GOT3 (cell line): Measurements from ENCODE around the gene ACTN1.

Source experiments
- DNase-seq: peaks from one replicate; lab custom pipeline; 2025; ENCODE audit warnings: mixed read lengths; lab: John Stamatoyannopoulos, UW

The ACTN1 gene

DNA sequence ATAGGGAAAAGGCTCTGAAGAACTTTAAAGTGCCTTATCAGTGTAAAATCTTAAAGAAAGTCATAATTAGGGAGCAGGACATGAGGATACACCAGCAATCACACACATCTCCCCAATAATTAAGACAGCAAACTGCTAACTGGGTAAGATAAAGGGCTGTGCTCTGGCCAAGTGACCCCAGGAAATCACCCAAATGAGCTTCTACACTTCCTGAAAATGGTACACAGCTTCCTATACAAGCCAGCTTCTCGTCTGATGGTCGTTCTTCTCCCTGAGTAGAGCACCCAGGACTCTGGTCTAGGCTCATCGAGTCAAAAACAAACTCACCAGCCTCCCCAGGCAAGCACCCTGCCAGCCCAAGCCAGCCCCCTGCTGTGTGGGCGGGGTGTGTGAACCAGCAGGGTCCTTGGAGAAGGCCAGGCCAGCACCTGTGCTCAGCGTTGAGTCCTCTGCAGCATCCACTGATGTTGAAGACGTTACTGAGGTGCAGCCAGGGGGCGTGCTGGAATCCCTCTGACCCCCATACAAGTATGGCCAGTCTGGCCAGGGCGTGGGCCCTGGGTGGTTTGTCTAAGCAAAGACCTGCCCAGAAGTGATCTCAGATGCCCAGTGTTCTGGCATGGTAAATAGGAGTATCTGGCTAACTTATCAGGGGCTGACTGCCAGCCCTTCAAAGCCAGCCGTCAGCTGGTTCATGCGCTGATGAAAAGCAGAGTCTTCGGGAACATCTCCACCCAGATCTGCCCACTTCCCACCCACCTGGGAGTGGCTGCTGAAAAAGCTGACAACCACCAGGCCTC lies 41.4 kb downstream of the ACTN1 start:
- no peak for DNase-seq

DNA sequence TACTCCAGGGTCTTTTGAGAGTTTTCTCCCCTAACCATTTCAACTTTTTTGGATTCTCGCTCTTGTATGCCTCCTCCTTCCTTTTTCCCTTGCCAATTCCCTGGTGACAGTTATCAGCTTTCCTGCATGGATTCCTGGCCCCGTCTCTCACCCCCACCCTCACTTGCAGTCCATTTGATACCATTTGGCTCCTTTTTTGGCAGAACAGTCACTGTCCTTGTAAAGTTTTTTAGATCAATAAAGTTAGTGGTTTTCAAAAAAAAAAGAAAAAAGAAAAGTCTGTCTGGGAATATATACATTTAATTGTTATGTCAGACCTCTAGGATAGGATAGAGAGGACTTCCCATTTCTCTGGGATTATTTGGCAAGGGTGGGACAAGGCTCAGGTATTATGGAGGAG lies 42.1 kb downstream of the ACTN1 start:
- no peak for DNase-seq

DNA sequence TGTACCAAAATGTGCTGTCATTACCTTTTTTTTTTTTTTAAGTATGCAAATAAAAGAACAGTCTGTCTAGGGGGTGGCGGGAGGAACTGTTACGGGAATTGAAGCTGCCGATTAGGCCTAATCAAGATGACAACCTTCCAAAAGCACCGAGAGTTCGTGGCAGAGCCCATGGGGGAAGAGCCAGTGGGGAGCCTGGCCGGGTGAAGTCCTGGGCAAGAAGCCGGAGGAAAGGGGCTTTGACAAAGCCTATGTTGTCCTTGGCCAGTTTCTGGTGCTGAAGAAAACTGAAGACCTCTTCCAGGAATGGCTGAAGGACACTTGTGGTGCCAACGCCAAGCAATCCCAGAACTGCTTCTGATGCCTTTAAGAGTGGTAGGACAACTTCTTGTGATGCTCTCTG lies 42.6 kb downstream of the ACTN1 start:
- DNase-seq: no peak

DNA sequence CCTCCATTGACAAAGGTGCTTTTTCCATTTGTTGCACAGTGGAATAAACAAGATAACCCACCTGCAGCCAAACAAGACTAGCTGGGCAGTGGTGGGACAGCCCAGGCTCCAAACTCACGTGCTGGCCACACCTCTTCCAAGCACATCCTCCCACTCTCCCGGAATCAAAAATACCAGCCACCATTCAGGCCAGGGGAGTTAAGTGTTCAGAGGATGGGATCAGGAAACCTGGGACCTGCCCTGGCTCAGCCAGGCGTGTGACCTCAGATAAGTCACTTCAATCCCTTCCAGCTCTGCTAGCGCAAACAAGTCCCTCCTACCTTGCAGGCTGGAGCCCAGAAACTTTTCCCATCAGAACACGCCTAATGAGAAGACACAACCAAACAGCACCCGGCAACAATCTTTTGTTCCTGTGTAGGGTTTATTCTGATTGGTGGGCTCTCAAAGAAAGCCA lies 43.3 kb downstream of the ACTN1 start:
- DNase-seq: no peak

DNA sequence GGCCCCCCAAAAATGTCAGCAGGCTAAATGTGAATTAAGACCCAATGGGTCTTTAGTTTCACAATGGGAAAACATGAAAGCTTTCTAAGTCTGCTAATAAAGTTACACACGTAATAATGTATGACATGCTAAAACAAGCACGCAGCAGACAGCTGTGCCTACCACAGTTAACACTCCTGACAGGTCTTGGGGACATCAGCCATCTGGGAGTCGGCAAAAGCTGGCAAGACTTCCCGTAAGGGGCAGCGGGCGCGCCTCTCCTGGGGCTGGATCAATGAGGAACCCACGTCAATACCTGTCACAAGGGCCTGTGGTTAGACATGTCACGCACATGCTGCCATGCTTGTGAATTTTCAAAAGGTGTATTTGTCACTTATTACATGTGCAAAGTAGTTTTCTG lies 45.0 kb downstream of the ACTN1 start:
- no peak for DNase-seq

DNA sequence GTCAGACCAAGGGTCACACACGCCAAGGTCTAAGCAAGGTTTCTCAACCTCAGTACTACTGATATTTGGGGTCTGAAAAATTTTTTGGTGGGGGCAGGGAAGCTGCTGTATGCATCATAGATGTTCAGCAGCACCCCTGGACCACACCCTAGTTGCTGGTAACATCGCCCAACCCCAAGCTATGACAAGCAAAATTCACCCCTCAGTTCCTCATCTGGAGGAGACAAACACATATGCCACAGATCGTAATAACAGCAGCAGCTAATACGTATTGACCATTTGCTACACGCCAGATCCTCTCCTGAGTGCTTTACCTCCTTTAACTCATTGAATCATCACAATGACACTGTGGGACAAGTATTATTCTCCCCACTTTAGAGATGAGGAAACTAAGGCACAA lies 46.4 kb downstream of the ACTN1 start:
- no peak for DNase-seq

DNA sequence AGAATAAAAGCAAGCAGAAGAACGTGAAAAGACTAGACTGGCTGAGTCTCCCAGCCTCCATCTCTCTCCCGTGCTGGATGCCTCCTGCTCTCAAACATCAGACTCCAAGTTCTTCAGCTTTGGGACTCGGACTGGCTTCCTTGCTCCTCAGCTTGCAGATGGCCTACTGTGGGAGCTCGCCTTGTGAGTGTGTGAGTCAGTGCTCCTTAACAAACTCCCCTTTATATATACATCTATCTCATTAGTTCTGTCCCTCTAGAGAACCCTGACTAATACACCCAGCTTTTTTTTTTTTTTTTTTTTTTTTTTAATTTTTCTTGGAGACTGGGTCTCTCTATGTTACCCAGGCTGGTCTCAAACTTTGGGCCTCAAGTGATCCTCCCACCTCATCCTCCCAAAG lies 46.9 kb downstream of the ACTN1 start:
- DNase-seq: no peak

DNA sequence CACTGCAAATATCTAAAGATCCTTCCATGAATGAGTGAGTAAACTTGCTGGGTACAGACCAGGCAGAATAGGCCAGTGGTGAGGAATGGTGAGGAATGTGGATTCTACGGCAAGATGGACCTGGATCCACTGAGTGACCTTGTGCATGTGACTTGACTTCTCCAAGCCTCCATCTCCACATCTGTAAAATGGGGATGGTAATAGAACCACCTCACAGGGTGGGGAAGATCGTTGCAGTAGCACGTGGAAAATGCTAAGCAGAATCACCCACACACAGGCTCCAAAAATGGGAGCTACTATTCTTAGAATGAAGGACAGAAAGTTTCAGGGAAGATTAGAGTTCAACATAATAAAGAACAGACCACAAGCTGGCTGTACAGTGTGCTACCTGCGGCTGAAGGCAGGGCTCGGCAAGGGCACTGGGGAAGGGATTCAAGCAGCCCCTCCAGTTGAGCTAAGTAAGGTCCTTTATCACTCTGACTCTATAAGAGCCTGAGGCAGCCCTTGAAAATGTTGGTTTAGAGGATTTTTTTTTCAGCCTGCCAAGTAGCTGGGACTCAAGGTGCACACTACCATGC lies 47.5 kb downstream of the ACTN1 start:
- DNase-seq: no peak

DNA sequence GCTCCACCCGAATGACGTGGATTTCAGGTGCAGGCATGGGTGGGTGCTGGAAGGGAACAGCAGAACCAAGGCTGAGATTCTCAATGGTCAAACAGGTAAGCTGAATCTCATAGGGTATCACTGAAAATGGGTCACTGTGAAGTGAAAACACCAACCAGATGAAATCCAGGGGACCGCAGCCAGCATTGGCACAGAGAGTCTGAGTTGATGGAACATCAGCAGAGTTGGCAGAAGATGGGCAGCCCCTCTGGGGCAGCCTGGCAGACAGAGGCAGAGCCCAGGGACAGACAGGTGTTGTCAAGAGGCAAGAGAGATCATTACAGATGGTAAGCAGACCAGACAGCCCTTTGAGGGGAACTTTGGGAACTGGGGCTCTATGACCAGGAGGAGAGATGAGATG lies 48.0 kb downstream of the ACTN1 start:
- DNase-seq: no peak

DNA sequence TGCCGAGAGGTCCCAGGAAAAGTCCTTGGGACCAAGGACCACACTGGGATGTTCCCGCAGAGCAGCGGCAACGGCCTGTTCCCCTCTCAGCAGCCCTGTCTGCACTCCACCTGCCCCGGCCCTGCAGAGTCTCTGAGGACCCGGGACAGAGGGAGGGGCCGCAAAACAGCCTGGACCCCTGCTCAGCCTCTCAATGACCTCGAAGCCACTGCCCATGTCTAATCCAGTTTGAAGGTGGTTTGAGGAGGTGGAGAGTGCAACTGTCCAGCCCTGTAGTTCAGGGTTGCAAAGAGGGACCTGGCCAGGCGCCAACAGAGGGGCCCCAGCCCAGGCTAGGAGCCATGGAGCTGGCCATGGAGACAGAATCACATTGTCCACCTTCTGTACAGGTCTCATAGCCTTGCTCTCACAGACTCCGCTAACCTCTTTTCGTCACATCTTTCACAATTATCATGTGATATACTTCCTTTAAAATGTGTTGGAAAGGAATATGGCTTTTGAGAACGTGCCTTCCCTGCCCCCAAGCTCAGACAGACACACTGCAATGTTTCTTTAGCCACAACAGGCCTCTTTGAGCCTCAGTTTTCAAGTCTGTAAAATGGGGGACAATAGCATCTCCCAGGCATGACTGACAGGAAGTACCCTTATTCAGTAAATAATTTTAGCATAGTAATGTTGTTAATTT lies 49.3 kb downstream of the ACTN1 start:
- DNase-seq: no peak

DNA sequence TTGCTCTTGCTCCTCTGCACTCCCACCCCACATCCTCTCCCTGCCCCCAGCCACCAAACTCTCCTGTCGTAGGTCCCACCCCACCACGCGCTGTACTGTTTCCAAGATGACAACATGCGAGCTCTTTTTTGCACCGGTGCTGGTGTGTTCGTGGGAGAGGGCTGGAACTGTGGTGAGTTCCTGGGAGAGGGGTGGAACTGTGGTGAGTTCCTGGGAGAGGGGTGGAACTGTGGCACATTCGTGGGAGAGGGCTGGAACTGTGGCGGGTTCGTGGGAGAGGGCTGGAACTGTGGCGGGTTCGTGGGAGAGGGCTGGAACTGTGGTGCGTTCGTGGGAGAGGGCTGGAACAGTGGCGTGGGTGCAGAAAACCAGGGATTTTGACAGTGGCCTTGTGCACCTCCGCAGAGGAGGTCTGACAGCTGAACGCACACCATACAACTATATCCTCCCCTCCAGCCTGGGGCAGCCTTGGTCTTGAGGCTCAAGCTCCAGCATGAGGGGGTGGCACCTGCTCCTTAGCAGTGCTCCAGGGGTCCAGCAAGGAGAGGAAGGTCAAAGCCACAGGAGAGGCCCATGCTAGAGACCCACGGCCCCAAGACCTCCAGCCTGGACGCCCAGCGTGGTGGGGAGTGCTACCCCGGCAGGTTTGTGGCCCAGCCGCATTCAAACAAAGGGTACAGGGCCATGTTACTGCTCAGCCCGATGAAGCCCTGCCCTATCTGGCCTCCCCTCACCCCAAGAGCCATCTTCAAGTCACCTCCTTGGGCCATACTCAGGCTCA lies 50.1 kb downstream of the ACTN1 start:
- no peak for DNase-seq

DNA sequence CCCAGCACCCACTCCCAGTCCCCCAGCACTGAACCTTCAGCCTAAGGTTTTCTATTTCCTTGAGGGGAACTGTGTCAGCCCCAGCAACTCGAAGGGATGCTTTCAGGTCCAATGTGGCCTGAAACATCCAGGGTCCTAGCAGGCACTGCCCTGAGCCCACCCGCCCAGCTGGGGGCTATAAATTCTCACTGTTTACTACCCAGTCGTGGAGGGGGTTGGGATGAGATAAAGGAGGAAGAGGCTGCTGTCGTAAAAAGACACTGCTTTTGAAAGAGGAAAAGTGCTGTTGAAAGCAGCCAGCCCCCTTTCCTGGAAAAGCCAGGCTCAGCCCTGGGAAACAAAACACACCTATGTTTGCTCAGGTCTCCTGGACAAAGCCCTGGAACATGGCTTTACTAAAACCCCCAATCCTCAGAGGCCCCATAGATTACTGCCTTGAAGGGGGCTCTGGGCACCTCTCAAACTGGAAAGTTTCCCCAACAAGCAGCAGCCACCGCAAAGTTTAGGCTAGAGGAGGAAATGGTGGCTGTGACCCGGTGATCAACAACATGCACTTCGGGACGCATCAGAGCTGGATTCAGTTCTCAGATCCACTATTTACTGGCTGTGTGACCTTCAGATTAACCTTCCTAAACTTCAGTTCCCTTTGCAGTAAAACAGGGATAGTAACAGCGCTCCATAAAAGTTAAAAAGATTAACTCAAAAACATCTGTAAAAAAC lies 51.0 kb downstream of the ACTN1 start:
- DNase-seq: no peak

DNA sequence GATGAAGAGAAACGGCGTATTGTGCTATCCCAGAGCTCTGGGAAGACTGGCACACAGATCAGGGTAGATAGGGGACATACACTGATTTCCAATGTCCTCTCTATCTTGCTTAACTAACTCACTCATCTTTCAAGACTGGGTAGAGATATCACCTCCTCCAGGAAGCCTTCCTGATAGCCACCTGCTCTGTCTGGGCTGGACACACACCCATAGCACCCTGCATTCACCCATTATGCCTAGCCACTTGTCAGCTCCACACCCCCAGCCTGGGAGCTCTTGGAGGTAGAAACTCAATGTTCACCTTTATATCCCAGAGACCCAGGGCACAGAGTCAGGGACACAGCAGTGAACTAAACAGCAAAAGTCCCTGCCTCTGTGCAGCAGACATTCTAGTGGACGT lies 52.0 kb downstream of the ACTN1 start:
- DNase-seq: no peak

DNA sequence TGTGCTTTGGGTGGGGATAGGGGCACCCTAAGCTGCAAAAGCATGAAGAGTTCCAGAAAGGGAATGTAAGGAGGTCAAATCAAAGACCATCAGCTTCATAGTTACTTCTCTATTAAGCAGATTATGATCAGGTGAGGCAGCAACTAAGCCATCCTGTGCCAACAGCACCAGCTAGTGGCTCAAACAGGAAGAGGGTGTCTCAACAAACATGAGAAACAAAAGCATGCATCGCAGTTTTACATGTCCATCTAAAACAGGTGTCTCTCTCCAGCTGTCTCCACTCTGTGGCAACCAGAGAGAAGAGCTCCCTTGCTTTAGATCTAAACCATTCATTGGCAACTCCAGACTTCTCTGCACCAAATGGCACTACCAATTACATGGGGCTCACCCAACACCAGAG lies 52.9 kb downstream of the ACTN1 start:
- no peak for DNase-seq

DNA sequence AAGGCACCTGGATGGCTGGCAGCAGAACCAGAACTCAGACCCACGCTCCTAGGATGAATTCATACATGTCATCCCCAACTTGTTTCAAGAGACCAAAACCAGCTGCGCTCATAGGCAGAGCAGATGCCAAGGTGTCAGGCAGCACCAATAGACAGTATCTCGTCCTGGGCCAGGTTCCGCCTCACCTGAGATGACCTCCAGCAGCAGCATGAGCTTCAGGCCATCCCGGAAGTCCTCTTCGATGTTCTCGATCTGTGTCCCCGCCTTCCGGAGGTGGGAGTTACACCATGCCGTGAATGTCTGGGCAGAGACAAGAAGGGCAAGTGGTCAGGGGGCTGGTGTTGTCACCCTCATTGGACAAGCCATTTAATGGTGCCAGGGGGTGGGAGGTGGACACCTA lies 53.7 kb downstream of the ACTN1 start:
- DNase-seq: no peak

DNA sequence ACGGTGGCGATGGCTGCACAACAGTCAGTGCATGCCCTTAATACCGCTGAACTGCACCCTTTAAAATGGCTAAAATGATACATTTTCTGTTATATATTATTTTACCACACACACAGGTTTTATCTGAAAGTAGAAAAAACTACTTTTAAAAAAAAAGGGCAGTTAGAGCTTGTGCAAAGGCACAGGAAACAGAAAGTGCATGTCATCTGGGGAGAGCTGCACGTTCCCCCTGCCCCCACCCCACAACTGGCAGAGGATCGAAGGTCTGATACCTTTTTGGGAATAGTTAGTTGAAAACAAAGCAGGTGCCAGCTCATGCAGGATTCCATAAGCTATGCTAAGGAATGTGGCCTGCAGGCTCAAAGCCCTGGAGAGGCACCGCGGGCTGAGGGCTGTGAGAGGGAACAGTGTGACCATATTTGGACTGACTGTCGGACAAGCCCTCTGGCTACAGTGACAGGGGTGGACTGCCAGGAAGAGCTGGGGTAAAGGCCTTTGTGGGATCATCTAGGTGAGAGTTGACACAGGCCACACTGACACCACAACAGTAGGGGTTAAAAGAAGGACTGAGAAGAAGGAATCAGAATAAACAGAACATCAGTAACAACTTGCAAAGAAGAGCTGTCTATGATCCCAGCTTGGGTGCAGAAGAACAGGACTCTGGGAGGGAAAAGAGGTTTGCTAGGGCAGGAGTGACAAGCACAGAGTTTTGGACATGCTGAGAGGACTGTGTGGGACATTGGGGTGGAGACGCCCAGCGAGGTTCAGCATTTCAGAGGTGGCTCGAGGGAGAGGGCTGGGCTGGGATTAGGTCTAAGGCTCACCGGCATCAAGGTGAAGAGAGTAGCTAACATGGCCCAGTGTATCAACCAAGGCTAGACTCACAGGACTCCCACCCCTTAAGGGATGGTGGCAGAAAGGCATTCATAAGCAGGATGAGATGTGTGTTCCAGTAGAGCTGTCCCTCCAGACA lies 54.6 kb downstream of the ACTN1 start:
- DNase-seq: no peak

DNA sequence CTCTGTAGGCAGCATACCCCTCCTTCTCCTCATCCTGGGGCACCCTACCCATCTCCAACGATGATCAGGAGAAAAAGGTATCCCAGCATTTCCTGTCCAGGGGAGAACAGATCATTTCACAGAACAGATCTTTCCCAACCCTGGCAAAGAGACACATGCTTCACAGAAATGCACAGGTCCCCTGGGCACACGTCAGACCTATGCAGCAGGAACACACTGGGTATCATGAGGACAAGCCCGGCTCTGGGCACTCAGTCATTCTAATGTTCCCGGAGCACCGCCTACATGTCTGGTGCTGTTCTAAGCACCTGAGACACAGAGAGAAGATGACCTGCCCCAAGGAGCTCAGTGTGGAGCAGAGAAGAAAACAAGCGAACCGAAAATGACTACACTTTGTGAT lies 56.2 kb downstream of the ACTN1 start:
- no peak for DNase-seq

DNA sequence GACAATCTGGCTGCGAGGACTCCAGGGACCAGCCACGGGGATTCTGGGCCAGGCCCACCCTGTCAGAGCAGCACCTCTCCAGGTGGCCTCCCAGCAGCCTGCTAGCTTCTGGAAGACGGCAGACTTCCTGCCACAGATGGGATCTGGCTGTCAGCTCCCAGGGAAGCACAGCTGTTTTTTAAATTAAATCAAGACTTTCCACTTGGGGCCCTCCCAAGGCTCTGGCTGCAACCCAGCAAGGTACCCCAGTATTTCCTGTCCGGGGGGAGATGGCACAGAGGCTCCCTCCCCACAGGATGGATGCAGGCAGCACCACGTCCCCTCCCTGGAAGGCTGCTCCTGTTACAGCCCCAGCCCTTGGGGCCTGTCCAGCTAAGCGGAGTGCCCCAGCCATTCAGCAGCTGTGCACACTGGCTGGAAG lies 56.9 kb downstream of the ACTN1 start:
- DNase-seq: no peak

DNA sequence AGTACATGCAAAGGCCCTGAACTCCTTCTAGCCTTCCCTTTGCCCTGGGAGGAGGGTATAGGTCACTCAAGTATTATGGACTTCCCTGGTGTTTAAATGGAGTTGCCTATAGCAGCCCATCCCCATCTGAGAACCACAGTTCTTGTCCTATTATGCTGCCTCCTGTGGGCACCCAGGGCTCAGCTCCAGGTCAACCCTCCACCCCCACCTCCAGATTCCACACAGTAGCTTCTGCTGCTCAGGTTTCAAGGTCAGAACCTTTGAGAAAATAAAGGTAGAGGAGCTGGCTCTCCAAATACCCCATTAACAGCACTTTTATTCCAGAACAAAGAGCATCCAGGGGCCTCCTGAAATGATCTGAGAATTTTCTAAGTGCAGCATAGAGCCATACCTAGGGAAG lies 57.4 kb downstream of the ACTN1 start:
- DNase-seq: no peak

DNA sequence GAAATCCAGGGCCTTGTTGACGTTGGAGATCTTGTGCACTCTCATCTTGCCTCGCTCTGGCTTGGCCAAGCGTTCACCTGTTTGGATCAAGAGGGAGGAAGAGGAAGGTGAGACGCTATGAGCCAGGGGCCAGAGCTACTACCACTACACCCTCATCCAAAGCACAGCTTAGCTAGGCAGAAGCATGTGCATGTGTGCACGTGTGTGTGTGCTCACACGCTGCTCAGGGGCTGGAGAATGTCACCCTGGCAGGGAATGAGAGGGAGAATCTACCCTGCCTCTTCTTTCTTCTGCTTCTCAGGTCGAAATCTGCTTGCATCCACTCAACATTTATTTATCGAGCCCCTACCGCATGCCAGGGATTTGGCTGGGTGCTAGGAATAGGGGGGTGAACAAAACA lies 58.1 kb downstream of the ACTN1 start:
- no peak for DNase-seq
